ENCODE measurements around the gene SLC24A3. TPM values are rescaled to one million over a fixed set of nuclear protein-coding genes. Genes with fewer than 3 reads are reported as not detected.

SLC24A3 gene
- total RNA-seq, 1 experiment from 2014 or later: not detected

DNA sequence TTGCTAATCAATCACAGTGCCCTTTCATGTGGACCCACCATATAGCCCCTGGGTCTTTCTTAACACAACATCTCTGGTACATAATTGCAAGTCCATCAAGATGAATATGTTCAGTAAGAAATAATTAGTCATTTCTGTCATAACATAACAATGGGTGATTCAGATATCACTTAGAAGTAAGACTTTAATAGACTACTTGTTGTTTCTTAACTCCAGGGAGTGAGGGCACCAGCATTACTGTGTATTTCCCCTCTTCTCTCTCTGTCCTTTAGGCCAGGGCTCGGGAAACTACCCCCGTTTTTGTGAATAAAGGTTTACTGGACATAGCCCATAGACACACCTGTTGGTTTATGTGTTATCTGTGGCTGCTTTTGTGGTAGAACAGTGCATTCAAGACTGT, 123.5 kb downstream of the SLC24A3 start:
- H3K36me3 ChIP-seq: no peaks in the 10 kb centered on the region
- H3K4me3 ChIP-seq: no peak overlapping the region
- H3K9me3 ChIP-seq (replicated peaks): no peaks in the 10 kb centered on the region
- no peaks in the 10 kb centered on the region for H3K4me1 ChIP-seq (replicated peaks)
- no peak for DNase-seq (ENCODE audit: low read depth in 1 of 2, low spot score in 2 of 2)
- no peak overlapping the region for H3K27ac ChIP-seq
- H3K27me3 ChIP-seq (replicated peaks): no peaks in the 10 kb centered on the region

GRCh38 chr20:19336631-19337030, 124.2 kb downstream of the SLC24A3 start:
- no peaks in the 10 kb centered on the region for H3K36me3 ChIP-seq

GRCh38 chr20:19338380-19338779, 125.9 kb downstream of the SLC24A3 start:
- H3K4me3 ChIP-seq: no peak overlapping the region
- no peaks in the 10 kb centered on the region for H3K4me1 ChIP-seq (replicated peaks)
- H3K36me3 ChIP-seq: no peaks in the 10 kb centered on the region
- H3K27me3 ChIP-seq (replicated peaks): no peaks in the 10 kb centered on the region
- no peak overlapping the region for H3K27ac ChIP-seq
- no peak for DNase-seq (ENCODE audit: low read depth in 1 of 2, low spot score in 2 of 2)
- no peaks in the 10 kb centered on the region for H3K9me3 ChIP-seq (replicated peaks)

More at GRCh38 chr20:19336631-19337030, 124.2 kb downstream of the SLC24A3 start:
- no peaks in the 10 kb centered on the region for H3K4me1 ChIP-seq (replicated peaks)
- H3K27ac ChIP-seq: no peak overlapping the region
- no peaks in the 10 kb centered on the region for H3K27me3 ChIP-seq (replicated peaks)
- H3K4me3 ChIP-seq: no peak overlapping the region
- no peak for DNase-seq (ENCODE audit: low read depth in 1 of 2, low spot score in 2 of 2)
- H3K9me3 ChIP-seq (replicated peaks): no peaks in the 10 kb centered on the region

DNA sequence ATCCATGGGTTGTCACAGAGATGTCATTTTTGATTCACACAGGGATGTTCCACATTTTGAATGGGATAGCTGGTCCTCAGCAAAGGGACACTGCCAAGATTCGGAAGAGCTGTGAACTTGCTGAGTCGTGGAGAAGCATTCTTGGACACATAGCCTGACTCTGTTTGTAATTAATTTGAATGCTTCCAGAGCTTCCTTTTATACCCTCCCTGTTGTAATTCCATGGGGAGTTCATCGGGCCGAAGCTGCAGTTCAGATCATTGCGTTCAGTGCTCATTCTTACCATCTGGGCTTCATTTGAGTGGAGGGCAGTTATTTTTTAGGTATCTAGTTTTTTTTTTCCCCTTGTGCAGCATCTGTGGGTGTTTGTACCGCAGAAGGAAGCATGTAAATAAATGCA, 126.5 kb downstream of the SLC24A3 start:
- no peaks in the 10 kb centered on the region for H3K9me3 ChIP-seq (replicated peaks)
- no peak for DNase-seq (ENCODE audit: low read depth in 1 of 2, low spot score in 2 of 2)
- no peak overlapping the region for H3K4me3 ChIP-seq
- no peaks in the 10 kb centered on the region for H3K4me1 ChIP-seq (replicated peaks)
- no peaks in the 10 kb centered on the region for H3K27me3 ChIP-seq (replicated peaks)
- H3K27ac ChIP-seq: no peak overlapping the region
- H3K36me3 ChIP-seq: no peaks in the 10 kb centered on the region

GRCh38 chr20:19341348-19342053, 129.1 kb downstream of the SLC24A3 start:
- Histone ChIP-seq H3K4me1 (replicated peaks) (no peaks in the 10 kb centered on the region), H3K36me3 (no peaks in the 10 kb centered on the region), H3K9me3 (replicated peaks) (no peaks in the 10 kb centered on the region), H3K27me3 (replicated peaks) (no peaks in the 10 kb centered on the region), H3K27ac (no peak overlapping the region), H3K4me3 (no peak overlapping the region)
- no peak for DNase-seq (ENCODE audit: low read depth in 1 of 2, low spot score in 2 of 2)

- no peak overlapping the region for H3K4me3 ChIP-seq
- H3K9me3 ChIP-seq (replicated peaks): no peaks in the 10 kb centered on the region
- no peaks in the 10 kb centered on the region for H3K36me3 ChIP-seq
- no peaks in the 10 kb centered on the region for H3K27me3 ChIP-seq (replicated peaks)
- no peaks in the 10 kb centered on the region for H3K4me1 ChIP-seq (replicated peaks)
- no peak for DNase-seq (ENCODE audit: low read depth in 1 of 2, low spot score in 2 of 2)
- no peak overlapping the region for H3K27ac ChIP-seq
Measured at GRCh38 chr20:19344341-19344740, 131.9 kb downstream of the SLC24A3 start.

GRCh38 chr20:19347943-19348456, 135.6 kb downstream of the SLC24A3 start:
- DNase-seq (ENCODE audit: low read depth in 1 of 2, low spot score in 2 of 2): no peak
- Histone ChIP-seq H3K27me3 (replicated peaks) (no peaks in the 10 kb centered on the region), H3K27ac (no peak overlapping the region), H3K4me1 (replicated peaks) (no peaks in the 10 kb centered on the region), H3K4me3 (no peak overlapping the region), H3K9me3 (replicated peaks) (no peaks in the 10 kb centered on the region), H3K36me3 (no peaks in the 10 kb centered on the region)

DNA sequence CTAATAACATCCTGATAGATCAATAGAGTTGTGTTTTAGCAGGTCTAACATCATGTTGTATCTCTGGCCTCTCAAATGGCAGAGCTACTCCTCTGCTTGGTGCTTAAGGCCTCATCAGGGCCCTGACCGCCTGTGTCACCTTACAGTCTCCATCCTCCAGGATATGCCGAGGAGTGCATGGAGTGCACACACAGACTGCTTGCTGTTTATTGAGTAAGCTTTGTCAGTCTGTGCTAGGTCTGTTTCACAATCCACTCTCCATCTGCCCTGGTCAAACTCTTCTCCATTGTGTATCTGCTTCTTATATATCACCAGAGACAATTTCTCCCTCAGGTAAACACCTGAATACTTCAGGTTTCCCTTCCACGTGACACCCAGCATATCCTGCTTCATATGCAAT, 136.1 kb downstream of the SLC24A3 start:
- no peak for DNase-seq (ENCODE audit: low read depth in 1 of 2, low spot score in 2 of 2)
- H3K9me3 ChIP-seq (replicated peaks): no peaks in the 10 kb centered on the region
- H3K27me3 ChIP-seq (replicated peaks): no peaks in the 10 kb centered on the region
- H3K4me3 ChIP-seq: no peak overlapping the region
- no peak overlapping the region for H3K27ac ChIP-seq
- H3K4me1 ChIP-seq (replicated peaks): no peaks in the 10 kb centered on the region
- no peaks in the 10 kb centered on the region for H3K36me3 ChIP-seq

- H3K36me3 ChIP-seq: no peaks in the 10 kb centered on the region
- no peak for DNase-seq (ENCODE audit: low read depth in 1 of 2, low spot score in 2 of 2)
- no peak overlapping the region for H3K4me3 ChIP-seq
- no peaks in the 10 kb centered on the region for H3K27me3 ChIP-seq (replicated peaks)
- no peaks in the 10 kb centered on the region for H3K9me3 ChIP-seq (replicated peaks)
- no peaks in the 10 kb centered on the region for H3K4me1 ChIP-seq (replicated peaks)
- H3K27ac ChIP-seq: no peak overlapping the region
Measured at GRCh38 chr20:19349879-19350278, 137.4 kb downstream of the SLC24A3 start.

DNA sequence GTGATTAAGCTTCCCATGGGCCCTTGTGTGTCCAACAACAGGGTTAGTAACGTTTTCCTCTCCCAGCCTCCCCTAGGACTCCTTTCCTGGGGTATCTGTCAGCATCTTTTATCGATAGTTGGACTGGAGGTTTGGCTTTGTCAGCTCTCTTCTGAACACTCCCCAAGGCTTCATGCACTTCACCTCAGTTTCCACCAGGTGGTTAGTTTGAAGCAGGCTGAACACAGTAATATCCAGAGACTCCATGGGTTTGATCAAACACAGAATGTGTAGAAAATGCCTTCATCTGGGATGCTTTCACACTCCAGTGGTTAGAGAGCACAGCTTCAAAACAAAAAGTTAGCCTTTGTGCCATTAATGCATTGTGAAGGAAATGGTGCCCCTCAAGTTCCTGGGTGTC, 139.1 kb downstream of the SLC24A3 start:
- H3K36me3 ChIP-seq: no peaks in the 10 kb centered on the region
- no peak overlapping the region for H3K27ac ChIP-seq
- H3K4me3 ChIP-seq: no peak overlapping the region
- H3K4me1 ChIP-seq (replicated peaks): no peaks in the 10 kb centered on the region
- H3K27me3 ChIP-seq (replicated peaks): no peaks in the 10 kb centered on the region
- H3K9me3 ChIP-seq (replicated peaks): no peaks in the 10 kb centered on the region
- no peak for DNase-seq (ENCODE audit: low read depth in 1 of 2, low spot score in 2 of 2)

GRCh38 chr20:19354950-19355349, 142.5 kb downstream of the SLC24A3 start:
- DNase-seq (ENCODE audit: low read depth in 1 of 2, low spot score in 2 of 2): no peak
- H3K27me3 ChIP-seq (replicated peaks): no peaks in the 10 kb centered on the region
- H3K27ac ChIP-seq: no peak overlapping the region
- H3K9me3 ChIP-seq (replicated peaks): no peaks in the 10 kb centered on the region
- no peaks in the 10 kb centered on the region for H3K36me3 ChIP-seq
- no peaks in the 10 kb centered on the region for H3K4me1 ChIP-seq (replicated peaks)
- no peak overlapping the region for H3K4me3 ChIP-seq

GRCh38 chr20:19361790-19362189, 149.3 kb downstream of the SLC24A3 start:
- Histone ChIP-seq H3K36me3 (no peaks in the 10 kb centered on the region), H3K27me3 (replicated peaks) (no peaks in the 10 kb centered on the region), H3K9me3 (replicated peaks) (no peaks in the 10 kb centered on the region), H3K4me3 (no peak overlapping the region), H3K4me1 (replicated peaks) (no peaks in the 10 kb centered on the region), H3K27ac (no peak overlapping the region)
- DNase-seq (ENCODE audit: low read depth in 1 of 2, low spot score in 2 of 2): no peak

DNA sequence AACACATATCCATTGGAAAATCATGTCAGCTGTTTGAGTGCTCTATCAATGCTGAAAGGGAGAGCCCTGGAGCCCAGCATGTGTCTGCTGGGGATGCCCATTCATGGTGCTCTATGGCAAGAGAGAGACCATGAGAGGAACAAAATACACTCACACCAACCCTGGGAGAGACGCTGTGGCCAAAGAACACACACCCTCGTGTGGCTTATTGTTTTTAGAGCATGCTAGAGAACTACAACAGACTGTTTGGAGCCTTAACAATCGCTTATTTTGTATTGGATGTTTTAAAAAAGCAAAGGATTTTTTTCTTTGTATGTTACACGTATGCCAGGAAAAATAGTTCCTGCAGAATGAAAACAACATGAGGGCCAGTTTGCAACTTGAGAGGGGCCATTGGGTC, 151.0 kb downstream of the SLC24A3 start:
- Histone ChIP-seq H3K27me3 (replicated peaks) (no peaks in the 10 kb centered on the region), H3K9me3 (replicated peaks) (no peaks in the 10 kb centered on the region), H3K27ac (no peak overlapping the region), H3K4me3 (no peak overlapping the region), H3K36me3 (no peaks in the 10 kb centered on the region), H3K4me1 (replicated peaks) (no peaks in the 10 kb centered on the region)
- DNase-seq (ENCODE audit: low read depth in 1 of 2, low spot score in 2 of 2): no peak

DNA sequence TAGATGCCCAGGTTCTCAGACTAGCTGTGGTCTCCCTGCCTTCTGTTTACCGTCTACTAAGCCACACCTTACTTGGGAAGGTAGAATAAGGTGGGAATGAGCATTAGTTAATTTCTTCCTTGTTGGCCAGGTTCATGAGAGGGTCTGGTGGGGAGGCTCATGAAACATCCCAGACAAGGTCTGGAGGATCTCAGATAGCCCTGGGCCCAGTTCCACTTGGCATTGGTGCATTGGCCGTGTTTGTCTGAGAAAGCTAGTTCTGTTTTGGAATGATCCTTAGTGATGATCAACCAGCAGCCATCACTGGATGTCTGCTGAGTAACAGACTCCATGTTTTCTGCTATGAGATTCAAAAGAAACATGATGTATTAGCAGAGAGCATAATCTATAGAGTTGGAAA, 155.1 kb downstream of the SLC24A3 start:
- Histone ChIP-seq H3K4me1 (replicated peaks) (no peaks in the 10 kb centered on the region), H3K4me3 (no peak overlapping the region), H3K27ac (no peak overlapping the region), H3K36me3 (no peaks in the 10 kb centered on the region), H3K27me3 (replicated peaks) (no peaks in the 10 kb centered on the region; the same call in 1 of the 2 replicates), H3K9me3 (replicated peaks) (no peaks in the 10 kb centered on the region)
- no peak for DNase-seq (ENCODE audit: low read depth in 1 of 2, low spot score in 2 of 2)

DNA sequence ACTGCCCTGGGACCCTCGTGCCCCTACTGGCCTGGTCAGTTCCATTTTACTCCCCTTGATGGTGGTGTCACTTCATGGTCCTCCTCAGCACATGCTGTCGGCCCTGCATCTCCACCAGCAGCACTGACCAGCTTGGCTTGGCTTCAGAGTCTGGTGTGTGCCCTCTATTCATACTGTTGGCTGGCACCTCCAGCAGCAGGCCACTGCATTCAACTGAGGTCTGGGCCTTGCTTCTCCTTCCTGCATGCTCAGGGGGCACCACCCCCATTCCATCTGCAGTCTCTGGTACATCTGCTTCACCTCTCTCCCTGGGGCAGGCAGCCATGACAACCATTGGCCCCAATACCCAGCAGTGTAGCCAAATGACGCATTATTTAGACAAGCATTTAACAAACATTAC, 155.9 kb downstream of the SLC24A3 start:
- no peak for DNase-seq (ENCODE audit: low read depth in 1 of 2, low spot score in 2 of 2)
- no peaks in the 10 kb centered on the region for H3K4me1 ChIP-seq (replicated peaks)
- no peaks in the 10 kb centered on the region; the same call in 1 of the 2 replicates for H3K27me3 ChIP-seq (replicated peaks)
- no peaks in the 10 kb centered on the region for H3K36me3 ChIP-seq
- no peak overlapping the region for H3K27ac ChIP-seq
- no peaks in the 10 kb centered on the region for H3K9me3 ChIP-seq (replicated peaks)
- H3K4me3 ChIP-seq: no peak overlapping the region

Measured in SJSA1 (cell line).